GM23248 (cell line): ENCODE measurements around the gene PTGES. TPM values are rescaled to one million over a fixed set of nuclear protein-coding genes. Genes with fewer than 3 reads are reported as not detected.
A peak's percentile ranks its signal among the peaks of the same experiment; 100 is the strongest.

Experiments
- DNase-seq: peaks from one replicate; pipeline ENCODE4 v3.0.0-alpha.2; 2015
- H2AFZ ChIP-seq: fragments of 200-600 bp; sonication (generic); 2 replicates; pipeline ENCODE4 v1.6.1; 2016; ENCODE audit warnings: antibody characterized with exemption
- H3F3A ChIP-seq: fragments of 200-600 bp; sonication (generic); 2 replicates; pipeline ENCODE4 v1.6.1; 2016; ENCODE audit warnings: mild to moderate bottlenecking, antibody characterized with exemption, mixed run types; ENCODE audit not compliant: insufficient read depth
- H3K27ac ChIP-seq: fragments of 200-600 bp; sonication (generic); 2 replicates; pipeline ENCODE4 v1.5.1; 2016; ENCODE audit warnings: mild to moderate bottlenecking
- H3K27me3 ChIP-seq: fragments of 200-600 bp; sonication (generic); replicated peaks from 2 replicates; pipeline ENCODE4 v1.6.1; 2016; ENCODE audit warnings: mild to moderate bottlenecking; ENCODE audit not compliant: insufficient read depth
- H3K36me3 ChIP-seq: fragments of 200-600 bp; sonication (generic); 2 replicates; pipeline ENCODE4 v1.6.1; 2016; ENCODE audit warnings: low read depth, mild to moderate bottlenecking
- H3K4me1 ChIP-seq: fragments of 200-600 bp; sonication (generic); 2 replicates; pipeline ENCODE4 v1.6.1; 2016; ENCODE audit warnings: mild to moderate bottlenecking; ENCODE audit not compliant: insufficient read depth
- H3K4me2 ChIP-seq: fragments of 200-600 bp; sonication (generic); one replicate; pipeline ENCODE4 v1.6.1; 2016; ENCODE audit warnings: mild to moderate bottlenecking; ENCODE audit not compliant: unreplicated experiment
- H3K4me3 ChIP-seq: fragments of 200-600 bp; sonication (generic); 2 replicates; pipeline ENCODE4 v1.5.1; 2016; ENCODE audit warnings: mild to moderate bottlenecking
- H3K79me2 ChIP-seq: fragments of 200-600 bp; sonication (generic); 2 replicates; pipeline ENCODE4 v1.6.1; 2016; ENCODE audit warnings: mild to moderate bottlenecking; ENCODE audit not compliant: insufficient read depth
- H3K9ac ChIP-seq: fragments of 200-600 bp; sonication (generic); 2 replicates; pipeline ENCODE4 v1.6.1; 2016; ENCODE audit warnings: mild to moderate bottlenecking
- H3K9me2 ChIP-seq: fragments of 200-600 bp; sonication (generic); 2 replicates; pipeline ENCODE4 v1.6.1; 2016; ENCODE audit warnings: mixed run types, mild to moderate bottlenecking, moderate library complexity; ENCODE audit not compliant: insufficient read depth
- H3K9me3 ChIP-seq: fragments of 200-600 bp; sonication (generic); one replicate; pipeline ENCODE4 v1.6.1; 2017; ENCODE audit warnings: low read depth
- H4K20me1 ChIP-seq: fragments of 200-600 bp; sonication (generic); 2 replicates; pipeline ENCODE4 v1.6.0; 2016; ENCODE audit not compliant: insufficient read depth
- EZH2 ChIP-seq: fragments of 200-600 bp; sonication (generic); IDR thresholded peaks from 2 replicates; pipeline ENCODE4 v1.6.1; 2018; ENCODE audit warnings: antibody characterized with exemption, mild to moderate bottlenecking; ENCODE audit not compliant: insufficient read depth, poor library complexity, severe bottlenecking
- EZH2phosphoT487 ChIP-seq: fragments of 200-600 bp; sonication (generic); IDR thresholded peaks from 2 replicates; pipeline ENCODE4 v1.6.1; 2018; ENCODE audit warnings: antibody characterized with exemption, moderate library complexity, mild to moderate bottlenecking, low read depth; ENCODE audit not compliant: insufficient read depth
- WGBS, 2 experiments: methylation state at CpG; one replicate each; pipeline ENCODE4 v1.1.6; 2015 to 2017; ENCODE audit warnings: low lambda C conversion rate in 2 of 2, low coverage in 1 of 2; ENCODE audit errors: missing lambda C conversion rate in 2 of 2; 5-methylcytosine and 5-hydroxymethylcytosine counted together
- in situ Hi-C: fragments of 300-500 bp; cut with MboI; formaldehyde crosslinking; loops from 2 replicates; pipeline ENCODE4 v1.15.0; 2020
- polyA plus RNA-seq: library from polyadenylated mRNA; unstranded; fragments of >200 nt; fragmentation: Nextera tagmentation; extraction: Ambion mirVana; gene quantifications from 2 replicates; pipeline ENCODE4 v1.2.1, GENCODE V29; 2016
- total RNA-seq: library from RNA; depleted of rRNA; stranded (reverse); fragments of >200 nt; shearing (Covaris generic); gene quantifications from 2 replicates; pipeline ENCODE4 v1.2.3, GENCODE V29; 2014

PTGES gene
- total and polyA plus RNA-seq, 2 experiments from 2014 or later = 12.6 to 22.0 TPM

DNA sequence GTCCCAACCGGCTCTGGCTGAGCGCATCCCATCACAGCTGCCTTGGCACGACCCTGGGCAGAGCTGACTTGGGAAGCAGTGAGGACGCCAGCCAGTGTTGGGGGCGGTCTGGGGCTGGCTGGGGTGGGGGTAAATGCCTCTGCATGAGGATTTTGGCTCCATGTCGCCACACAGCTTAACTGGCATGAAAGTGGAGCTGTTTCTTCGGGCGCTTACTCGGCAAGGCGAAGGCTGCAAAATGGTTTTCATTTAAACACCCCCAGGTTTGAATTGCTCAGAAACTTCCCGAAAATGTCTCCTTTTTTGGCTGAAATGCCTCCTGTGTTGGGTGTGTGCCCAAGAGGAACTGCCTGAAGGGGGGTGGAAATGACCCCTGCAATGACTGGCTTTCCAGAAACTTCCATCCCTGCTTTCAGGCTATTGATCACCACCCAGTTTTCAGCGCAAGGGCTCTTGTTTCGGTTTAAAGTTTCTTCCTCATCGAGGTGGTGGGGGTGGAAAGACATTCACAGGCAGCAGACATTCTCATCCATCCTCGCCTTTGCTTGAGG is 38.3 kb downstream of the PTGES start:
- in situ Hi-C loops = no loop called here
- Histone ChIP-seq H3K27me3 (no peaks in the 10 kb centered on the region), H3K4me3 (peak overlapping the region; percentile 32), H3F3A (peaks cover 60% of the 10 kb centered on the region), H3K9me2 (no peaks in the 10 kb centered on the region), H3K9ac (peak overlapping the region; percentile 91), H2AFZ (no peak overlapping the region), H3K9me3 (no peaks in the 10 kb centered on the region), H3K4me1 (peaks cover 69% of the 10 kb centered on the region), H3K27ac (peak overlapping the region; percentile 99), H4K20me1 (no peaks in the 10 kb centered on the region), H3K4me2 (peak overlapping the region; percentile 87), H3K36me3 (no peaks in the 10 kb centered on the region), H3K79me2 (peaks cover 70% of the 10 kb centered on the region)
- DNase-seq = peak; percentile 84
- TF ChIP-seq EZH2phosphoT487 = no peak
- no peak for TF ChIP-seq EZH2
- WGBS, 2 experiments = 3 to 8% methylated on average over 14 to 15 of the region's 15 CpGs

DNA sequence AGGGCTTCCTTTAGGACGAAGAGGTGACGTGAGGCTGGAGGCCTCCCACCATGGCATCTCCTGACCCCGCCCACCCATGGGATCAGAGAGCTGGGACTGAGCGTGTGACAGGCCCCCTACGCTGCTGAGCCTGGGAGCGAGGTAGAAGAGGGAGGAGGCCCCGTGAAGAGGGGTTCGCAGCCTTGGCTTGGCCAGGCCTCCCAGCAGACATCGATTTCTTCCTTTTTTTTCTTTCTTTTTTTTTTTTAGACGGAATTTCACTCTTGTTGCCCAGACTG is 39.5 kb downstream of the PTGES start:
- Histone ChIP-seq H3K9ac (peak overlapping the region; percentile 91), H3K36me3 (no peaks in the 10 kb centered on the region), H3F3A (peaks cover 72% of the 10 kb centered on the region), H3K4me2 (peak overlapping the region; percentile 87), H3K4me1 (peaks cover 82% of the 10 kb centered on the region), H3K4me3 (no peak overlapping the region), H3K27me3 (no peaks in the 10 kb centered on the region), H3K9me2 (no peaks in the 10 kb centered on the region), H3K9me3 (no peaks in the 10 kb centered on the region), H2AFZ (no peak overlapping the region), H3K27ac (peak overlapping the region; percentile 99), H4K20me1 (no peaks in the 10 kb centered on the region), H3K79me2 (peaks cover 70% of the 10 kb centered on the region)
- no peak for DNase-seq
- 70 to 71% methylated on average over 8 to 10 of the region's 10 CpGs for WGBS, 2 experiments
- no peak for TF ChIP-seq EZH2
- no peak for TF ChIP-seq EZH2phosphoT487
- in situ Hi-C loops = no loop called here

DNA sequence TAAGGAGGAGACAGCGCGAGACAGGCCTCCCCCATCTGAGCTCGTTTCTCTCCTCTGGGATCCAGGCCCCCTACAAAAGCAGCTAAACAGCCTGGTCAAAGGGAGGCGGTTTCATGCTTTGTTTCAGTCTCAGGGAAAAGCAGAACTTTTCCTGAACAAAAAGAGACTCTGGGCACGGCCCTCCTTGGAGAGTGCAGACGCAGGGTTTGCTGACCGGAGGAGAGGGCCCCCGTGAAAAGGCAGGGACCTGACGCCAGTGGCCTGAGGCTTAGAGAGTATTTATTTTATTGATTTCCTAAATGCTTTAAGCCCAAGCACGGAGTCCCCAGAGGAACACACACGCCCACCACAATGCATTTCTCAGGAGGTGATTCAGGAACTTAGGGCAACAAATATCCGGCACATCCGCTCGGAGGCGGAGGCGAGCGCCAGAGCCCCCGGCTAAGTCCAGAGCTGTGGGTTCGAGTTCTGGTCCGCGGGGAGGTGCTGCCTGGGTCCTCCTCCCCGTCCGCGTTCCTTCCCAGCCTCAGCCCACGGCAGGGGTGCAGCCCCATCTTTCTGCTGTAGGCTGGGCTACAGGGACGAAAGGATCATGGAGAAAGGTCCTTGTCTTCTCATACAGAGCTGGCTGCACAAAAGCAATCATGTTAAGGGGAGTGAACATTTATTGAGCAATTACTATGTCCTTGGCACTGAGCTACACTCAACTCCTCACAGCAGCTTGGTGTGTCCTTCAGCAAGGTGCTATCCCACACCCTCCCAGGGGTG is 40.0 kb downstream of the PTGES start:
- TF ChIP-seq EZH2phosphoT487 (no peak), EZH2 (no peak)
- H3K9me2 ChIP-seq = no peaks in the 10 kb centered on the region
- H3K4me3 ChIP-seq = peak overlapping the region; percentile 46
- in situ Hi-C loops = no loop called here
- no peak overlapping the region for H2AFZ ChIP-seq
- H3K9me3 ChIP-seq = no peaks in the 10 kb centered on the region
- no peaks in the 10 kb centered on the region for H3K36me3 ChIP-seq
- H3K27ac ChIP-seq = peak overlapping the region; percentile 99
- H3F3A ChIP-seq = peaks cover 77% of the 10 kb centered on the region
- no peaks in the 10 kb centered on the region for H3K27me3 ChIP-seq
- peak; percentile 95 for DNase-seq
- peak overlapping the region; percentile 91 for H3K9ac ChIP-seq
- H3K4me2 ChIP-seq = peak overlapping the region; percentile 87
- H4K20me1 ChIP-seq = no peaks in the 10 kb centered on the region
- peaks cover 87% of the 10 kb centered on the region for H3K4me1 ChIP-seq
- WGBS, 2 experiments = 3 to 4% methylated on average over 26 of the region's 26 CpGs
- peaks cover 70% of the 10 kb centered on the region for H3K79me2 ChIP-seq

DNA sequence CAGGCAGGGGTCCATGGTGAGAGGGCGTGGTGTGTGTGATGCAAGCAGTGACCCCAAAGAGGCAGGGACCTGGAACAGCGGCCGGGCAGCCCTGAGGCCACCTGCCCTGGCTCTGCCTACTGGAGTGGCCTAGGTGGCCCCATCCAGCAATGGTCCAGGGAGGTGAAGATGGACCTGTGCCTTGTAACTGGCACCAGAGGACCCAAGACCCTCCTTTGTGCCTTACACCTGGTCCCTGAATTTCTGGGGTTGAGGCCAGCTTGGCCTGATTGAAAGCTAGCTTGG is 42.7 kb downstream of the PTGES start:
- H3K4me3 ChIP-seq = no peak overlapping the region
- no peaks in the 10 kb centered on the region for H4K20me1 ChIP-seq
- no peaks in the 10 kb centered on the region for H3K27me3 ChIP-seq
- no peak for DNase-seq
- peak overlapping the region; percentile 91 for H3K9ac ChIP-seq
- peak overlapping the region; percentile 99 for H3K27ac ChIP-seq
- 98 to 100% methylated on average over 3 of the region's 3 CpGs for WGBS, 2 experiments
- H3F3A ChIP-seq = peaks cover 70% of the 10 kb centered on the region
- in situ Hi-C loops = no loop called here
- TF ChIP-seq EZH2 = no peak
- no peak for TF ChIP-seq EZH2phosphoT487
- no peaks in the 10 kb centered on the region for H3K36me3 ChIP-seq
- no peak overlapping the region for H2AFZ ChIP-seq
- H3K9me3 ChIP-seq = no peaks in the 10 kb centered on the region
- no peak overlapping the region for H3K4me2 ChIP-seq
- peaks cover 70% of the 10 kb centered on the region for H3K79me2 ChIP-seq
- peaks cover 72% of the 10 kb centered on the region for H3K4me1 ChIP-seq
- H3K9me2 ChIP-seq = no peaks in the 10 kb centered on the region
